HepG2 (cell line): ENCODE results near the gene ZSCAN5C. TPM values are rescaled to one million over a fixed set of nuclear protein-coding genes. Genes with fewer than 3 reads are reported as not detected.

Experiments
- ATAC-seq: fragments of 200-7000 bp; cut with Tn5 transposase; 3 replicates; pipeline ENCODE4 v1.9.1; 2020; ENCODE audit warnings: mild to moderate bottlenecking, moderate library complexity
- BruUV-seq: library from RNA; stranded (reverse); fragments of 400-500 nt; replicated peaks from 2 replicates; lab custom pipeline; 2021; lab: Mats Ljungman, UMichigan
- CTCF ChIA-PET: fragments of 300-600 bp; formaldehyde crosslinking; extraction: SDS; loops from one replicate; lab custom pipeline; 2021; ENCODE audit warnings: low total read pairs, inconsistent platforms, low intra/inter-chr PET ratio; lab: Yijun Ruan, JAX
- POLR2A ChIA-PET: fragments of 350-600 bp; sonication (Branson Sonifier 250); formaldehyde crosslinking; loops from one replicate; lab custom pipeline; 2020; ENCODE audit warnings: antibody characterized with exemption, inconsistent platforms; lab: Yijun Ruan, JAX
- DNase-seq: peaks from one replicate; pipeline ENCODE4 v3.0.0-alpha.2; 2015; ENCODE audit warnings: low spot score
- FAIRE-seq: peaks from 3 replicates; lab custom pipeline; 2011; peaks lifted over from hg19 to GRCh38; lab: Jason Lieb, UNC
- H2AFZ ChIP-seq: one replicate; pipeline ENCODE4 v1.6.1; 2011; ENCODE audit warnings: low read length, inconsistent platforms
- H3K27ac ChIP-seq: fragments of 300-600 bp; 3 replicates; pipeline ENCODE4 v1.8.0; 2011; ENCODE audit warnings: mixed run types, mild to moderate bottlenecking, mixed read lengths, low read length, inconsistent platforms; ENCODE audit not compliant: insufficient read depth; ENCODE audit errors: extremely low read length
- H3K27me3 ChIP-seq, 2 experiments: fragments of 200-600 bp in 1 of 2; 2 replicates in 1 of 2; 3 replicates in 1 of 2; pipeline versions ENCODE4 v1.6.0 to v1.8.0; 2011; ENCODE audit warnings: low read length in 2 of 2, mild to moderate bottlenecking in 2 of 2, moderate library complexity in 2 of 2, inconsistent platforms in 1 of 2; ENCODE audit not compliant: insufficient read depth in 2 of 2, control insufficient read depth in 1 of 2
- H3K36me3 ChIP-seq, 2 experiments: fragments of 200-600 bp in 1 of 2; replicated peaks in 1 of 2; 2 replicates in 1 of 2; 3 replicates in 1 of 2; pipeline versions ENCODE4 v1.5.1 to v1.8.0; 2011; ENCODE audit warnings: low read length in 2 of 2, inconsistent platforms in 1 of 2; ENCODE audit not compliant: insufficient read depth in 2 of 2, control insufficient read depth in 1 of 2
- H3K4me1 ChIP-seq: 2 replicates; pipeline ENCODE4 v1.5.1; 2012; ENCODE audit warnings: low read length, inconsistent platforms; ENCODE audit not compliant: insufficient read depth
- H3K4me2 ChIP-seq: 2 replicates; pipeline ENCODE4 v1.6.0; 2011; ENCODE audit warnings: low read depth, low read length, inconsistent platforms
- H3K4me3 ChIP-seq, 3 experiments: fragments of 200-600 bp in 1 of 3; sonication (generic), shearing (Covaris generic) in 1 of 3; replicated peaks in 1 of 3; 2 replicates each; pipeline ENCODE4 v1.5.1; 2011 to 2016; ENCODE audit warnings: low read length in 3 of 3, inconsistent platforms in 2 of 3, low read depth in 2 of 3, mild to moderate bottlenecking in 2 of 3, control low read depth in 1 of 3, mixed read lengths in 1 of 3; ENCODE audit not compliant: insufficient read depth in 1 of 3
- H3K79me2 ChIP-seq: one replicate; pipeline ENCODE4 v1.6.1; 2011; ENCODE audit warnings: low read length, inconsistent platforms; ENCODE audit not compliant: insufficient read depth
- H3K9ac ChIP-seq: 2 replicates; pipeline ENCODE4 v1.6.0; 2011; ENCODE audit warnings: mild to moderate bottlenecking, low read depth, low read length, inconsistent platforms; ENCODE audit not compliant: insufficient read depth
- H3K9me3 ChIP-seq: 2 replicates; pipeline ENCODE4 v1.5.1; 2012; ENCODE audit warnings: mild to moderate bottlenecking, low read length
- H4K20me1 ChIP-seq: 2 replicates; pipeline ENCODE4 v1.6.0; 2011; ENCODE audit warnings: inconsistent platforms, mild to moderate bottlenecking, low read length, moderate library complexity; ENCODE audit not compliant: insufficient read depth
- BCL6 ChIP-seq: IDR thresholded peaks from 2 replicates; pipeline ENCODE4 v1.6.1; 2016; ENCODE audit warnings: missing genetic modification reagents, missing compliant biosample characterization
- FOXP1 ChIP-seq, 2 experiments: fragments of 450-650 bp in 1 of 2; IDR thresholded peaks; 2 replicates each; pipeline ENCODE4 v1.6.1; 2017 to 2018; ENCODE audit warnings: antibody characterized with exemption in 1 of 2
- HDAC1 ChIP-seq: sonication (generic); formaldehyde crosslinking; IDR thresholded peaks from 2 replicates; pipeline ENCODE4 v1.5.1; 2020; ENCODE audit warnings: mild to moderate bottlenecking, missing genetic modification reagents
- JUNB ChIP-seq: sonication (generic); formaldehyde crosslinking; IDR thresholded peaks from 2 replicates; pipeline ENCODE4 v1.8.0; 2022; ENCODE audit warnings: missing genetic modification reagents, mild to moderate bottlenecking, borderline replicate concordance
- KLF16 ChIP-seq, 2 experiments: sonication (generic) in 1 of 2; formaldehyde crosslinking in 1 of 2; IDR thresholded peaks; 2 replicates each; pipeline versions ENCODE4 v1.6.1 to v1.8.0; 2016 to 2023; ENCODE audit warnings: missing genetic modification reagents in 2 of 2, missing compliant biosample characterization in 1 of 2
- KMT2B ChIP-seq: IDR thresholded peaks from 2 replicates; pipeline ENCODE4 v1.6.1; 2016; ENCODE audit warnings: missing genetic modification reagents, missing compliant biosample characterization
- MAFF ChIP-seq: IDR thresholded peaks from 2 replicates; pipeline ENCODE4 v1.6.1; 2011; ENCODE audit warnings: low read depth, low read length, improper control_type of control experiment
- MED1 ChIP-seq: sonication (generic); formaldehyde crosslinking; IDR thresholded peaks from 2 replicates; pipeline ENCODE4 v1.4.0; 2020; ENCODE audit warnings: missing genetic modification reagents
- NFATC3 ChIP-seq: sonication (generic); formaldehyde crosslinking; IDR thresholded peaks from 2 replicates; pipeline ENCODE4 v1.5.1; 2020; ENCODE audit warnings: mild to moderate bottlenecking, missing genetic modification reagents
- PRMT3 ChIP-seq: sonication (generic); formaldehyde crosslinking; IDR thresholded peaks from 2 replicates; pipeline ENCODE4 v1.8.1; 2022; ENCODE audit warnings: low read depth, mild to moderate bottlenecking, moderate library complexity, missing genetic modification reagents, borderline replicate concordance
- TAF1 ChIP-seq: sonication (generic); formaldehyde crosslinking; IDR thresholded peaks from 2 replicates; pipeline ENCODE4 v1.4.0; 2020; ENCODE audit warnings: missing genetic modification reagents
- TCF7L2 ChIP-seq: IDR thresholded peaks from 2 replicates; pipeline ENCODE4 v1.6.1; 2011; ENCODE audit warnings: mild to moderate bottlenecking, low read depth, low read length, moderate library complexity
- ZNF225 ChIP-seq: sonication (generic); formaldehyde crosslinking; IDR thresholded peaks from 2 replicates; pipeline ENCODE4 v1.4.0; 2020; ENCODE audit warnings: mild to moderate bottlenecking, missing genetic modification reagents
- ZNF251 ChIP-seq: sonication (generic); formaldehyde crosslinking; IDR thresholded peaks from 2 replicates; pipeline ENCODE4 v1.9.0; 2021; ENCODE audit warnings: mild to moderate bottlenecking, missing genetic modification reagents
- ZNF292 ChIP-seq: sonication (generic); formaldehyde crosslinking; IDR thresholded peaks from 2 replicates; pipeline ENCODE4 v1.8.1; 2022; ENCODE audit warnings: mild to moderate bottlenecking, low read depth, missing genetic modification reagents, borderline replicate concordance
- ZNF431 ChIP-seq: sonication (generic); formaldehyde crosslinking; IDR thresholded peaks from 2 replicates; pipeline ENCODE4 v1.9.0; 2022; ENCODE audit warnings: missing genetic modification reagents, low read depth, mild to moderate bottlenecking, borderline replicate concordance
- ZSCAN21 ChIP-seq: sonication (generic); formaldehyde crosslinking; IDR thresholded peaks from 2 replicates; pipeline ENCODE4 v1.8.0; 2022; ENCODE audit warnings: mild to moderate bottlenecking, missing genetic modification reagents, moderate library complexity, borderline replicate concordance
- ZSCAN25 ChIP-seq: sonication (generic); formaldehyde crosslinking; IDR thresholded peaks from 2 replicates; pipeline ENCODE4 v1.8.0; 2022; ENCODE audit warnings: mild to moderate bottlenecking, missing genetic modification reagents
- WGBS: methylation state at CpG from one replicate; pipeline ENCODE4 v1.1.6; 2017; ENCODE audit warnings: low lambda C conversion rate; 5-methylcytosine and 5-hydroxymethylcytosine counted together
- in situ Hi-C: cut with HindIII; loops from 2 replicates; pipeline ENCODE4 v1.10.0; 2017; ENCODE audit warnings: low pct_unique_long_range_greater_than_20kb; ENCODE audit not compliant: extremely low pct_ligation_motif_present
- intact Hi-C: fragments of 100-400 bp; cut with micrococcal nuclease; formaldehyde crosslinking; loops from one replicate; pipeline ENCODE4 v1.10.0; 2022; ENCODE audit not compliant: unreplicated experiment
- polyA plus RNA-seq, 8 experiments: library from polyadenylated mRNA; depleted of rRNA in 3 of 8; stranded (reverse) in 7 of 8; unstranded in 1 of 8; fragments of >200 nt; fragmentation: Illumina TruSeq in 4 of 8; extraction: Trizol in 4 of 8; gene quantifications; 2 replicates each; pipeline versions ENCODE4 v1.2.1 to v1.2.3, GENCODE V29; 2011 to 2016; ENCODE audit warnings: low read depth in 4 of 8, missing spikeins in 1 of 8, mixed read lengths in 1 of 8; ENCODE audit not compliant: insufficient read depth in 1 of 8
- total RNA-seq, 5 experiments: library from RNA; depleted of rRNA; stranded (reverse); fragments of >200 nt; fragmentation: Illumina TruSeq; extraction: Trizol; gene quantifications; 2 replicates each; pipeline ENCODE4 v1.2.3, GENCODE V29; 2016; ENCODE audit warnings: low read depth in 1 of 5
- TF ChIP-seq, protein P1 (sequence below): sonication (generic); formaldehyde crosslinking; IDR thresholded peaks from 2 replicates; pipeline ENCODE4 v1.4.0; 2020; ENCODE audit warnings: missing genetic modification reagents
- TF ChIP-seq, protein P2 (sequence below): sonication (generic); formaldehyde crosslinking; conservative IDR thresholded peaks from 2 replicates; pipeline ENCODE4 v1.4.0; 2020; ENCODE audit warnings: missing genetic modification reagents

The ZSCAN5C gene
- total and polyA plus RNA-seq, 2 of the 13 experiments (the other 11 are each of a cell fraction or from before 2014, with no cell fraction given): not detected

DNA sequence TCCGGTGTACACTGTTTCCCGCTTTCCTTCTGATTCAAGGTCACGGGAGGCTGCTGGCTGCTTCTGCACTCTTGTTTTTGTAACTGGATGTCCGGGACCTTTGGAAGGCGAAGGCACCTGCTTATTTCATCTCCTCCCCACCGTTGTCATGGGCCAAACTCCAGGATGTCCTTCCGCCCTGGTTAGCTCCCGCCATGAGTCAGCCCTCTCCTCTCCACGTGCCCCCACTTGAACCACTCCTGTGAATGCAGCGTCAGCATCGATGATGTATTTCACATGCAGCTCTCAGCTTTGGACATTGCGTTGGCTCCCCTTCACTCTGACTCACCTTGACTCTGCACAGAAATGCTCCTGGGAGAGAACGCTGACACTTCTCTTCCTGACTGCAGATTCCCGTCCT, 31.8 kb upstream of the ZSCAN5C start:
- H3K27ac ChIP-seq: peak overlapping the region; percentile 33
- H2AFZ ChIP-seq: no peak overlapping the region
- intact Hi-C loops: loop anchor here (2.0 kb wide), 2 partner anchors 29 to 59 kb away; partner anchors contain the start of gene ZNF444
- H4K20me1 ChIP-seq: no peaks in the 10 kb centered on the region
- DNase-seq (peak; percentile 86), ATAC-seq (peak; percentile 87), FAIRE-seq (peak; percentile 55)
- H3K9ac ChIP-seq: no peak overlapping the region; the same call in 1 of the 2 replicates
- BruUV-seq: no TSS peak
- ChIA-PET POLR2A (interaction anchor here (1.0 to 1.7 kb wide), 5 partner anchors 28 to 144 kb away, joined by 3 to 19 read pairs (median 5); partner anchors contain the start of genes ZNF444 and ZSCAN5A), CTCF (no interaction called here)
- peak overlapping the region in 2 of 3 experiments; percentile 8 to 35; a peak in 4 of 6 replicates for H3K4me3 ChIP-seq
- H3K4me1 ChIP-seq: peaks cover 50% of the 10 kb centered on the region
- H3K27me3 ChIP-seq: peaks cover 0 to 6% of the 10 kb centered on the region in 2 experiments; a peak in 2 of 5 replicates
- no peaks in the 10 kb centered on the region for H3K9me3 ChIP-seq
- in situ Hi-C loops: no loop called here
- WGBS: 3% methylated on average over 14 of the region's 14 CpGs
- no peaks in the 10 kb centered on the region for H3K79me2 ChIP-seq
- peak overlapping the region; percentile 72 for H3K4me2 ChIP-seq
- H3K36me3 ChIP-seq: no peaks in the 10 kb centered on the region
- TF ChIP-seq KMT2B (CRISPR knock-in tag) (peak; percentile 37; the same call in 1 of the 2 replicates), ZNF431 (CRISPR knock-in tag) (peak; percentile 63; the same call in 1 of the 2 replicates), TAF1 (CRISPR knock-in tag) (peak; percentile 27; the same call in 1 of the 2 replicates), ZSCAN25 (CRISPR knock-in tag) (peak; percentile 68), ZNF251 (CRISPR knock-in tag) (0 out of 2 replicates have a peak, but pooled peaks have one; percentile 49), MAFF (peak; percentile 98), NFATC3 (CRISPR knock-in tag) (no peak), ZNF292 (CRISPR knock-in tag) (peak; percentile 77; the same call in 1 of the 2 replicates), PRMT3 (CRISPR knock-in tag) (no peak), TCF7L2 (no peak), BCL6 (CRISPR knock-in tag) (no peak), ZSCAN21 (CRISPR knock-in tag) (0 out of 2 replicates have a peak, but pooled peaks have one; percentile 37), MED1 (CRISPR knock-in tag) (peak; percentile 79), JUNB (CRISPR knock-in tag) (peak; percentile 69), HDAC1 (CRISPR knock-in tag) (peak; percentile 63; the same call in 1 of the 2 replicates), ZNF225 (CRISPR knock-in tag) (no peak), FOXP1 (IDR thresholded peaks at IDR 0.05) (no peak), FOXP1 (CRISPR knock-in tag; IDR thresholded peaks at IDR 0.05) (peak; percentile 49; the same call in 1 of the 2 replicates), KLF16 (CRISPR knock-in tag; IDR thresholded peaks at IDR 0.05) (peak in 1 of 2 experiments; percentile 67; a peak in 1 of 4 replicates)
- TF ChIP-seq, protein P1, sequence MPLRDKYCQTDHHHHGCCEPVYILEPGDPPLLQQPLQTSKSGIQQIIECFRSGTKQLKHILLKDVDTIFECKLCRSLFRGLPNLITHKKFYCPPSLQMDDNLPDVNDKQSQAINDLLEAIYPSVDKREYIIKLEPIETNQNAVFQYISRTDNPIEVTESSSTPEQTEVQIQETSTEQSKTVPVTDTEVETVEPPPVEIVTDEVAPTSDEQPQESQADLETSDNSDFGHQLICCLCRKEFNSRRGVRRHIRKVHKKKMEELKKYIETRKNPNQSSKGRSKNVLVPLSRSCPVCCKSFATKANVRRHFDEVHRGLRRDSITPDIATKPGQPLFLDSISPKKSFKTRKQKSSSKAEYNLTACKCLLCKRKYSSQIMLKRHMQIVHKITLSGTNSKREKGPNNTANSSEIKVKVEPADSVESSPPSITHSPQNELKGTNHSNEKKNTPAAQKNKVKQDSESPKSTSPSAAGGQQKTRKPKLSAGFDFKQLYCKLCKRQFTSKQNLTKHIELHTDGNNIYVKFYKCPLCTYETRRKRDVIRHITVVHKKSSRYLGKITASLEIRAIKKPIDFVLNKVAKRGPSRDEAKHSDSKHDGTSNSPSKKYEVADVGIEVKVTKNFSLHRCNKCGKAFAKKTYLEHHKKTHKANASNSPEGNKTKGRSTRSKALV (CRISPR knock-in tag): 0 out of 2 replicates have a peak, but pooled peaks have one; percentile 35
- TF ChIP-seq, protein P2, sequence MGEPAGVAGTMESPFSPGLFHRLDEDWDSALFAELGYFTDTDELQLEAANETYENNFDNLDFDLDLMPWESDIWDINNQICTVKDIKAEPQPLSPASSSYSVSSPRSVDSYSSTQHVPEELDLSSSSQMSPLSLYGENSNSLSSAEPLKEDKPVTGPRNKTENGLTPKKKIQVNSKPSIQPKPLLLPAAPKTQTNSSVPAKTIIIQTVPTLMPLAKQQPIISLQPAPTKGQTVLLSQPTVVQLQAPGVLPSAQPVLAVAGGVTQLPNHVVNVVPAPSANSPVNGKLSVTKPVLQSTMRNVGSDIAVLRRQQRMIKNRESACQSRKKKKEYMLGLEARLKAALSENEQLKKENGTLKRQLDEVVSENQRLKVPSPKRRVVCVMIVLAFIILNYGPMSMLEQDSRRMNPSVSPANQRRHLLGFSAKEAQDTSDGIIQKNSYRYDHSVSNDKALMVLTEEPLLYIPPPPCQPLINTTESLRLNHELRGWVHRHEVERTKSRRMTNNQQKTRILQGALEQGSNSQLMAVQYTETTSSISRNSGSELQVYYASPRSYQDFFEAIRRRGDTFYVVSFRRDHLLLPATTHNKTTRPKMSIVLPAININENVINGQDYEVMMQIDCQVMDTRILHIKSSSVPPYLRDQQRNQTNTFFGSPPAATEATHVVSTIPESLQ (CRISPR knock-in tag): no peak
